Pancreas (tissue), 10 donors: Measurements from ENCODE around the gene ZBTB7A. TPM values are rescaled to one million over a fixed set of nuclear protein-coding genes. Genes with fewer than 3 reads are reported as not detected.

Experiments used
- ATAC-seq, 4 donors: fragments of 200-7000 bp; cut with Tn5 transposase; one replicate each; pipeline versions ENCODE4 v1.8.0 to v1.9.1; 2020; ENCODE audit warnings: mild to moderate bottlenecking in 4 of 4, moderate library complexity in 4 of 4
- DNase-seq, 6 donors: peaks; one replicate each; pipeline ENCODE4 v3.0.0-alpha.2; 2020
- FAIRE-seq: peaks from 2 replicates; lab custom pipeline; 2012; peaks lifted over from hg19 to GRCh38; lab: Jason Lieb, UNC
- H3K27ac ChIP-seq, 4 donors: fragments of 200-600 bp; sonication (generic); 1 replicate in 3 of 4; 2 replicates in 1 of 4; pipeline versions ENCODE4 v1.5.0 to v1.8.0; 2020
- H3K27me3 ChIP-seq, 4 donors: fragments of 200-600 bp; one replicate each; pipeline ENCODE4 v1.8.0; 2021
- H3K36me3 ChIP-seq, 3 donors: fragments of 200-600 bp; sonication (generic) in 1 of 3; one replicate each; pipeline versions ENCODE4 v1.5.0 to v1.8.0; 2020 to 2021
- H3K4me1 ChIP-seq, 3 donors: fragments of 200-600 bp; one replicate each; pipeline ENCODE4 v1.8.0; 2021
- H3K4me3 ChIP-seq, 4 donors: fragments of 200-600 bp; sonication (generic) in 2 of 4; one replicate each; pipeline versions ENCODE4 v1.5.0 to v1.8.0; 2020 to 2021
- H3K9me3 ChIP-seq, 4 donors: fragments of 200-600 bp; one replicate each; pipeline ENCODE4 v1.8.0; 2021
- CTCF ChIP-seq, 4 donors: fragments of 200-600 bp; sonication (generic) in 3 of 4; IDR thresholded peaks; one replicate each; pipeline versions ENCODE4 v1.5.0 to v1.8.0; 2021; ENCODE audit warnings: antibody characterized with exemption in 4 of 4
- WGBS, 2 donors: extraction: QIAGEN DNeasy Blood & Tissue Kit; methylation state at CpG; one replicate each; pipeline ENCODE4 v1.1.7; 2013; 5-methylcytosine and 5-hydroxymethylcytosine counted together
- intact Hi-C, 3 donors: fragments of 100-400 bp; cut with DNase I; formaldehyde crosslinking; loops; one replicate each; pipeline versions ENCODE4 v1.11.1 to v1.14.2; 2022
- polyA plus RNA-seq, 2 donors: library from polyadenylated mRNA; stranded (reverse); fragments of 200-250 nt; gene quantifications; one replicate each; pipeline ENCODE4 v1.2.3, GENCODE V29; 2013
- total RNA-seq, 6 donors: library from RNA; stranded (reverse); fragmentation: NEBNext Ultra II Directional in 4 of 6; extraction: Animal tissue kit (Norgen Biotek cat#: 25700) in 4 of 6; gene quantifications; one replicate each; pipeline versions ENCODE4 v1.2.1 to v1.2.4, GENCODE V29; 2021 to 2023
- donor health status: healthy with polysubstance abuse.
- donor health status: DM: no; HTN: no; CAD: no; lungs with moderate emphysema.
- donor health status: DM: no; HTN: no; CAD: no.
- donor health status: control.
- donor health status: control.
- donor health status: Bipolar disorder and iron deficiency.
- donor health status: DM: yes; HTN: yes; CAD: no.
- donor health status: DM: no; HTN: no; CAD: no.
- donor health status: DM: no; HTN: no; CAD: no.
- donor health status: DM: yes; HTN: yes; CAD: no.

Gene ZBTB7A
- total and polyA plus RNA-seq, 8 donors, result 6.1 to 25.0 (median 13.2) TPM

GRCh38 chr19:4103080-4103433 is 36.4 kb upstream of the ZBTB7A start:
- DNase-seq (no peak), ATAC-seq (no peak), FAIRE-seq (no peak)
- no peak for TF ChIP-seq CTCF (IDR thresholded peaks at IDR 0.05)
- Histone ChIP-seq H3K36me3 (peaks cover 0 to 25% (median 15%) of the 10 kb centered on the region in 3 donors), H3K4me1 (no peaks in the 10 kb centered on the region), H3K9me3 (no peaks in the 10 kb centered on the region), H3K27me3 (no peaks in the 10 kb centered on the region), H3K4me3 (no peak overlapping the region), H3K27ac (no peak overlapping the region)
- WGBS, 2 donors, result 91 to 93% methylated on average over 9 of the region's 9 CpGs
- intact Hi-C loops, result no loop called here

- DNase-seq, result peak in 1 of 6 donors; percentile 69
- ATAC-seq, result no peak
- Histone ChIP-seq H3K36me3 (peaks cover 0 to 25% (median 15%) of the 10 kb centered on the region in 3 donors), H3K27me3 (no peaks in the 10 kb centered on the region), H3K27ac (no peak overlapping the region), H3K9me3 (no peaks in the 10 kb centered on the region), H3K4me3 (no peak overlapping the region), H3K4me1 (no peaks in the 10 kb centered on the region)
- intact Hi-C loops, result no loop called here
- 89 to 91% methylated on average over 53 of the region's 53 CpGs for whole genome bisulfite sequencing, 2 donors
- FAIRE-seq, result no peak
- TF ChIP-seq CTCF (IDR thresholded peaks at IDR 0.05), result no peak
These were observed 35.8 kb upstream of the ZBTB7A start for GRCh38 chr19:4102339-4103079.

- FAIRE-seq, result no peak
- Histone ChIP-seq H3K36me3 (peaks cover 0 to 25% (median 15%) of the 10 kb centered on the region in 3 donors), H3K27ac (no peak overlapping the region), H3K9me3 (no peaks in the 10 kb centered on the region), H3K27me3 (no peaks in the 10 kb centered on the region), H3K4me3 (no peak overlapping the region), H3K4me1 (no peaks in the 10 kb centered on the region)
- WGBS, 2 donors, result 92 to 93% methylated on average over 10 of the region's 10 CpGs
- DNase-seq, result peak in 1 of 6 donors; percentile 9
- intact Hi-C loops, result no loop called here
- no peak for TF ChIP-seq CTCF (IDR thresholded peaks at IDR 0.05)
- no peak for ATAC-seq
These were observed 34.7 kb upstream of the ZBTB7A start for GRCh38 chr19:4101496-4101770.

GRCh38 chr19:4100647-4101495 is 34.2 kb upstream of the ZBTB7A start:
- DNase-seq, result peak in 1 of 6 donors; percentile 8
- TF ChIP-seq CTCF (IDR thresholded peaks at IDR 0.05), result no peak

More at GRCh38 chr19:4100647-4101495, 34.2 kb upstream of the ZBTB7A start:
- WGBS, 2 donors, result 91 to 94% methylated on average over 33 to 38 of the region's 38 CpGs
- intact Hi-C loops, result no loop called here
- Histone ChIP-seq H3K9me3 (no peaks in the 10 kb centered on the region), H3K36me3 (peaks cover 0 to 24% (median 12%) of the 10 kb centered on the region in 3 donors), H3K27me3 (no peaks in the 10 kb centered on the region), H3K4me3 (no peak overlapping the region), H3K4me1 (no peaks in the 10 kb centered on the region), H3K27ac (no peak overlapping the region)
- ATAC-seq (no peak), FAIRE-seq (no peak)
